ENCODE results near the gene PPCDC. TPM values are rescaled to one million over a fixed set of nuclear protein-coding genes. Genes with fewer than 3 reads are reported as not detected.

PPCDC gene
- total and polyA plus RNA-seq, 4 donors, result 6.3 to 12.4 (median 8.6) TPM

DNA sequence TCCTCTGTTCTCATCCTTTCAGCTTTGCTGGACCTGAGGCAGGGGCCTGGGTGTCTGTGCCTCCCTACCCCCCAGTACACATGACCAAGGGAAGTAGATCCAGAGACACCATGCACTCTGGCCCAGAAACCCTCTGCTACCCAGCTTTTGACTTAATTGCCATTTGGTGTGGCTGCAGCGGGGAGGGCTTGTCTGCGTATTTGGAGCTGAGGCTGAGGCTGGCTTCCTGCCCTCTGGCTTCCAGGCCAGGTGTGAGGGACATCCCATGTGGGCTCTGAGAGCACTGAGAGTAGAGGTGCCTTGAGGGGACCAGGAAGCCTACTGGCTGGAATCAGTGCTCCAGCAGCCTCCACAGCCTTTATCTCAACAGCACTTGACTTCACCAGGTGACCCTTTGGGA lies 26.9 kb downstream of the PPCDC start:
- Histone ChIP-seq H3K4me3 (ENCODE audit: low read depth, low read length) (no peak overlapping the region), H3K9me3 (ENCODE audit: control insufficient read depth, insufficient read depth, low read length) (no peaks in the 10 kb centered on the region), H3K27me3 (ENCODE audit: control insufficient read depth, insufficient read depth, low read length) (no peaks in the 10 kb centered on the region), H3K36me3 (ENCODE audit: control insufficient read depth, insufficient read depth, low read length) (peaks cover 12% of the 10 kb centered on the region), H3K4me1 (ENCODE audit: control insufficient read depth, insufficient read depth, low read length) (peaks cover 54% of the 10 kb centered on the region), H3K27ac (ENCODE audit: low read depth, low read length) (no peak overlapping the region)
- WGBS (ENCODE audit: insufficient coverage), result 81% methylated on average over 2 of the region's 2 CpGs
- no peak for DNase-seq (ENCODE audit: low read depth in 4 of 6, low spot score in 6 of 6)

DNA sequence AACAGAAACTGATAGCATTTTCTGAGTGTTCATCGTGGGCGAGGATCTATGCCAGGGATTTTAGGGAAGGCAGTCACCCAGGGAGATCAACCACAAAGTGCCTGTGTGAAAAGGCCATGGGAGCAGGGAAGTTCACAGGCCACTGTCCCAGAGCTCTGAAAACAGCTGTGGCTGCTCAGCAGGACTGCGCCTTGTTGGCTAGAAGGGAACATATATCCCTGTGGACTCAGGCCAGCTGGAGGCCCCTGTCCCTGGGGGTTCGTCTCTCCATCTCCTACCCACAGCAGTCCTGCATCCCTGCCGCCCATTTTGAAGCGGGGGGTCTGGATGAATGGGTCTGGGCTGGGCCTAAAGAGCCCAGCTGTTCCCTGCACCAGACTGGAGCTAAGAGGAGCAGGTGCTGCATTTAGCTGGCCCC lies 27.8 kb downstream of the PPCDC start:
- 44% methylated on average over 6 of the region's 6 CpGs for WGBS (ENCODE audit: insufficient coverage)
- Histone ChIP-seq H3K27ac (ENCODE audit: low read depth, low read length) (no peak overlapping the region), H3K4me3 (ENCODE audit: low read depth, low read length) (no peak overlapping the region), H3K36me3 (ENCODE audit: control insufficient read depth, insufficient read depth, low read length) (peaks cover 12% of the 10 kb centered on the region), H3K9me3 (ENCODE audit: control insufficient read depth, insufficient read depth, low read length) (no peaks in the 10 kb centered on the region), H3K4me1 (ENCODE audit: control insufficient read depth, insufficient read depth, low read length) (peaks cover 48% of the 10 kb centered on the region), H3K27me3 (ENCODE audit: control insufficient read depth, insufficient read depth, low read length) (no peaks in the 10 kb centered on the region)
- DNase-seq (ENCODE audit: low read depth in 4 of 6, low spot score in 6 of 6), result peak in 1 of 6 donors; percentile 25

DNA sequence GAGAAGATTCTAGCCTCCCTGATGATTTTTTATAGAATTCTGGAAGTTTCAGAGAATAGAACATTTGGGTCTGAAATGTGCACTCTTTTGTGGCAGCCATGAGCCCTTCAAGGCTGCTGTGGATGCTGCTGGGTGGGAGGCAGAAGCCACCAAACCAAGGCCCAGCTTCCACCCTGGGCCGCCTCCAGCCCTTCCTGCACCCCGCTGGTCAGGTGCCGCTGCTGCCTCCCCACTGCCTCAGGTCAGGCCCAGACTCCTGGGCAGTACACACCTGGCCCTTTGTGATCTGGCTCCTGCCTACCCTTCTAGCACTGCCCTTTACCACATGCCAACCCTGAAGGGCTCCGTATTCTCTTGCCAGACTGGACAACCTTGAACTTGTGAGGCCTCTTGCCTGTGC lies 28.3 kb downstream of the PPCDC start:
- Histone ChIP-seq H3K4me3 (ENCODE audit: low read depth, low read length) (no peak overlapping the region), H3K27me3 (ENCODE audit: control insufficient read depth, insufficient read depth, low read length) (no peaks in the 10 kb centered on the region), H3K27ac (ENCODE audit: low read depth, low read length) (no peak overlapping the region), H3K4me1 (ENCODE audit: control insufficient read depth, insufficient read depth, low read length) (peaks cover 43% of the 10 kb centered on the region), H3K36me3 (ENCODE audit: control insufficient read depth, insufficient read depth, low read length) (peaks cover 10% of the 10 kb centered on the region), H3K9me3 (ENCODE audit: control insufficient read depth, insufficient read depth, low read length) (no peaks in the 10 kb centered on the region)
- WGBS (ENCODE audit: insufficient coverage), result 94% methylated on average over 4 of the region's 4 CpGs
- DNase-seq (ENCODE audit: low read depth in 4 of 6, low spot score in 6 of 6), result no peak

DNA sequence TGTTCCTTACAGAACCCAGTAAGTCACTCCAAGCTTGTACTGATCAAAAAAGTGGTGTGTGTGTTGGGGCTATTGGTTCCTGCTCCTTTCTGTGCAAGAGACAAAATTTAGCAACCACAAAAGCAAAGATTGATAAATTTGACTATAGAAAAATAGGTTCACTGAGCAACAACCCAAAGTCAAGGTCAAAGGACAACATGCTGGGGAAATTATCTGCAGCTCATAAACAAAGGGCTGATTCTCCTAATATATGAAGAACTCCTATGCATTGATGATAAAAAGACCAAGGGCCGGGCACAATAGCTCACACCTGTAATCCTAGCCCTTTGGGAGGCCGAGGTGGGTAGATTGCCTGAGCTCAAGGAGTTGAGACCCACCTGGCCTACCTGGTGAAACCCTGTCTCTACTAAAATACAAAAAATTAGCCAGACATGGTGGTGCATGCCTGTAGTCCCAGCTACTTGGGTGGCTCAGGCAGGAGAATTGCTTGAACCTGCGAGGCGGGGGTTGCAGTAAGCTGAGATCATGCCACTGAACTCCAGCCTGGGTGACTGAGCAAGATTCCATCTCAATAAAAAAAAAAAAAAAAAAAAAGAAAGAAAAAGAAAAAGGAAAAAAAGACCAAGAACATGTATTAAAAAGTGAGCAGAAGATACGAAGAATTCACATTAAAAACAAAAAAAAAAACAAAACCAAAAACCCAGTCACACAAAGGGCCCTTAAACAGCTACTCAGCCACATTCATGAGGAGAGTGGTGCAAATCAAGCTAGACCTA lies 29.8 kb downstream of the PPCDC start:
- Histone ChIP-seq H3K4me1 (ENCODE audit: control insufficient read depth, insufficient read depth, low read length) (peaks cover 29% of the 10 kb centered on the region), H3K4me3 (ENCODE audit: low read depth, low read length) (no peak overlapping the region), H3K9me3 (ENCODE audit: control insufficient read depth, insufficient read depth, low read length) (no peaks in the 10 kb centered on the region), H3K36me3 (ENCODE audit: control insufficient read depth, insufficient read depth, low read length) (peaks cover 10% of the 10 kb centered on the region), H3K27me3 (ENCODE audit: control insufficient read depth, insufficient read depth, low read length) (no peaks in the 10 kb centered on the region), H3K27ac (ENCODE audit: low read depth, low read length) (no peak overlapping the region)
- 88% methylated on average over 1 of the region's 5 CpGs for WGBS (ENCODE audit: insufficient coverage)
- no peak for DNase-seq (ENCODE audit: low read depth in 4 of 6, low spot score in 6 of 6)

DNA sequence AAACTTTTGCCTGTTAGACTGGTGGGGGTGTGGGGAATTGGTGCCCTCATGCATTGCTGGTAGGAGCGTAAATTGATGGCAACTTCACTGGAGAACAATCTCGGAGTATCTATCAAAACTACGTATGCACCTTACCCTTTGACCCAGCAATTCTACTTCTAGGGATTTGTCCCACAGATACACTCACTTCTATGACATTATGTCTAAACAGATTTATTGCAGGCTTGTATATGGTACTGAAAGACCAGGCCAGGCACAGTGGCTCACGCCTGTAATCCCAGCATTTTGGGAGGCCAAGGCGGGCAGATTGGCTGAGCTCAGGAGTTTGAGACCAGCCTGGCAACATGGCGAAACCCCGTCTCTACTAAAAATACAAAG lies 30.3 kb downstream of the PPCDC start:
- Histone ChIP-seq H3K27ac (ENCODE audit: low read depth, low read length) (no peak overlapping the region), H3K27me3 (ENCODE audit: control insufficient read depth, insufficient read depth, low read length) (no peaks in the 10 kb centered on the region), H3K4me3 (ENCODE audit: low read depth, low read length) (no peak overlapping the region), H3K4me1 (ENCODE audit: control insufficient read depth, insufficient read depth, low read length) (peaks cover 23% of the 10 kb centered on the region), H3K36me3 (ENCODE audit: control insufficient read depth, insufficient read depth, low read length) (peaks cover 7% of the 10 kb centered on the region), H3K9me3 (ENCODE audit: control insufficient read depth, insufficient read depth, low read length) (no peaks in the 10 kb centered on the region)
- DNase-seq (ENCODE audit: low read depth in 4 of 6, low spot score in 6 of 6), result no peak
- WGBS (ENCODE audit: insufficient coverage), result 100% methylated on average over 5 of the region's 7 CpGs

DNA sequence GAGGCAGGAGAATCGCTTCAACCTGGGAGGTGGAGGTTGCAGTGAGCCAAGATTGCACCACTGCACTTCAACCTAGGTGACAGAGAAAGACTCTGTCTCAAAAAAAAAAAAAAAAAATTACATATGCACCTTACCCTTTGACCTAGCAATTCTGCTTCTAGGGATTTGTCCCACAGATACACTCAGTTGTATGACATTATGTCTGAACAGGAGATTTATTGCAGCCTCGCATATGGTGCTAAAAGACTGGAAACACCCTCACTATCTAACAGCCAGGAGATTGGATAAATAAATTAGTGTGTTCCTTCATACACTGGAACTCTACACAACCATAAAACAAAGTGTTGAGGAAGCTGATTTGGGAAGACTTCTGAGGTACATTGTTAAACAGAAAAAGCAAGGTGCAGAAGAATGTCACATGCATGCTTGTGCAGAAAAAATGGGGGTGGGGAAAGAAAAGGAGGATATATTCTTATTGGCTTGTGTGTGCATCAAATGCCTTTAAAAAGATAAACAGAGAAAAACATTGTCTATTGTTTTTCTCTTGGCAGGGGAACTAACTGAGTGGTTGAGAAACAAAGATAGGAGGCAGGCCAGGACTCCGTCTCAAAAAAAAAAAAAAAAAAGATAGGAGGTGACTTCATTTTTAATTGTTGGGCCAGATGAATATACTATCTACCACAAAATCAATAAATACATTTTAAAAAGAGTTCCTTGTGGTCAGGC lies 30.9 kb downstream of the PPCDC start:
- WGBS (ENCODE audit: insufficient coverage), result no CpG with 5 or more reads among the region's 3 CpGs
- peaks cover 17% of the 10 kb centered on the region for H3K4me1 ChIP-seq (ENCODE audit: control insufficient read depth, insufficient read depth, low read length)
- no peak overlapping the region for H3K27ac ChIP-seq (ENCODE audit: low read depth, low read length)
- no peaks in the 10 kb centered on the region for H3K9me3 ChIP-seq (ENCODE audit: control insufficient read depth, insufficient read depth, low read length)
- H3K4me3 ChIP-seq (ENCODE audit: low read depth, low read length), result no peak overlapping the region
- no peaks in the 10 kb centered on the region for H3K27me3 ChIP-seq (ENCODE audit: control insufficient read depth, insufficient read depth, low read length)
- peaks cover 1% of the 10 kb centered on the region for H3K36me3 ChIP-seq (ENCODE audit: control insufficient read depth, insufficient read depth, low read length)
- no peak for DNase-seq (ENCODE audit: low read depth in 4 of 6, low spot score in 6 of 6)

DNA sequence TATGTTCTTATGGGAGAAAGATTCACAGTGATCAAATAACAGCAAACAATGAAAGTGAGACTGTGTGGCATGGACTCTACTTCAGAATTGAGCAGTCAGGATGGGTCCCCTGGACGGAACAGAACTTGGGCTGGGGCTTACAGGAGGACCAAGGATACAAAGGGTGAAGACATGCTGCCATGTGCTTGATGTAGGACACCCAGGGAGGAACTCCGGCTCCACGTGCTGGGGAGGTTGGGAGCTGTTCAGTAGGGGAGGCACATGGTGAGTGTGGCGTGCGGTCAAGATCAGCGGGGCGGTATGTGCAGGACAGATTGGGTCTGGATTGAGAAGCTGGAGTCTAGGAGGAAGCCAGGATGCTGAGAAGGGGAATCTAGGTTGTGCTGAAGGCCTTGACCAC lies 32.6 kb downstream of the PPCDC start:
- DNase-seq (ENCODE audit: low read depth in 4 of 6, low spot score in 6 of 6), result no peak
- no peaks in the 10 kb centered on the region for H3K27me3 ChIP-seq (ENCODE audit: control insufficient read depth, insufficient read depth, low read length)
- H3K36me3 ChIP-seq (ENCODE audit: control insufficient read depth, insufficient read depth, low read length), result no peaks in the 10 kb centered on the region
- H3K9me3 ChIP-seq (ENCODE audit: control insufficient read depth, insufficient read depth, low read length), result no peaks in the 10 kb centered on the region
- H3K27ac ChIP-seq (ENCODE audit: low read depth, low read length), result no peak overlapping the region
- H3K4me1 ChIP-seq (ENCODE audit: control insufficient read depth, insufficient read depth, low read length), result peaks cover 9% of the 10 kb centered on the region
- no peak overlapping the region for H3K4me3 ChIP-seq (ENCODE audit: low read depth, low read length)
- 93% methylated on average over 7 of the region's 7 CpGs for WGBS (ENCODE audit: insufficient coverage)

DNA sequence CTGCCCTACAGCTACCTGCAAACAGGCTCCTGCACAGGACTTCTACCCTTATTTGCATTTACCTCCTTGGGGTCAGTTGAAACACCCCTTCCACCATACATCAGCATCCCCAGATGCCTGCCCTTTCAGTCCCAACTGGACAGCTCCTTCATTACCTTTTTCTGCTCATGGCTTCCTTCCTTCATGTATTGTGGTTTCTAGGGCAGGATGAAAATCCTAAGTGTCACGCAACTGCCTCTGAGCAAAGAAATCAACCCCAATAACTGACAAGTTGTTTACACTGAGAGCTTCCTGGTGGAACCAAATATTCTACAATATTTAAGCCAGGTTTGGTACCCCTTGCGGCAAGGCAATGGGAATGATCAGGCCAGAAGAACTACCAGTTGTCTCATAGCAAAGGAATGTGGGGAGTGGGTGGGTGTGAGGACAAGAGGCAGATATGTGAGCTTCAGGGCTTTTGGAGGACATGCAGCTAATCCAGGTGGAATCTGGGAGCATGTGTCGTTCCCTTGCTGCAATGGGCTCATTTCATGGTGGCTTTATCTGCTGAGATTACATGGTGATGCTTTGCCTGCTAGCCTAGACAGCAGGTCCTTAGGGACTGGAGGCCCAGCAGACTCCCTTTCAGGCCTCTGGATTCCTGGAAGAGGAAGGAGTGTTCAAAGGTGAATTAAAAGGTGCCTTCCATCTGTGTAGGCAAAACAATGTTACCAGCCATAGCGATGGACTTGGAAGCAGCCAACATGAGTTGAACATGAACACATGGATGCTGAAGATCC lies 34.9 kb downstream of the PPCDC start:
- Histone ChIP-seq H3K27me3 (ENCODE audit: control insufficient read depth, insufficient read depth, low read length) (no peaks in the 10 kb centered on the region), H3K4me3 (ENCODE audit: low read depth, low read length) (no peak overlapping the region), H3K27ac (ENCODE audit: low read depth, low read length) (no peak overlapping the region), H3K36me3 (ENCODE audit: control insufficient read depth, insufficient read depth, low read length) (no peaks in the 10 kb centered on the region), H3K4me1 (ENCODE audit: control insufficient read depth, insufficient read depth, low read length) (no peaks in the 10 kb centered on the region), H3K9me3 (ENCODE audit: control insufficient read depth, insufficient read depth, low read length) (no peaks in the 10 kb centered on the region)
- DNase-seq (ENCODE audit: low read depth in 4 of 6, low spot score in 6 of 6), result no peak
- 91% methylated on average over 3 of the region's 4 CpGs for WGBS (ENCODE audit: insufficient coverage)

DNA sequence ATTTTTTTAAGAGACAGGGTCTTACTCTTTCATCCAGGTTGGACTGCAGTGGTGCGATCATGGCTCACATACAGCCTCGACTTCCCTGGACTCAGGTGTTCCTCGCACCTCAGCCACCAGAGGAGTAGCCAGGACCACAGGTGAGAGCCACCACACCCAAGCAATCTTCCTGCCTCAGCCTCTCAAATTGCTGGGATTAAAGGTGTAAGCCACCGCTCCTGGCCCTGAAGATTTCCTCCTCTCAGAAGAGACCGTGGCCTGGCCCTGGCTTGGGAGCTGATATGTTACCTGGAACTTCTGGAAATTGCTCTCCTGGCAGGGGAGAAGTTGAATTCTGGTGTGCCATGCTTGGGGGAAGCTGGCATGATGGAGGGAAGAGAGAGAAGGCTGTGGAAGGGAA lies 36.2 kb downstream of the PPCDC start:
- Histone ChIP-seq H3K4me1 (ENCODE audit: control insufficient read depth, insufficient read depth, low read length) (no peaks in the 10 kb centered on the region), H3K27ac (ENCODE audit: low read depth, low read length) (no peak overlapping the region), H3K36me3 (ENCODE audit: control insufficient read depth, insufficient read depth, low read length) (no peaks in the 10 kb centered on the region), H3K9me3 (ENCODE audit: control insufficient read depth, insufficient read depth, low read length) (no peaks in the 10 kb centered on the region), H3K4me3 (ENCODE audit: low read depth, low read length) (no peak overlapping the region), H3K27me3 (ENCODE audit: control insufficient read depth, insufficient read depth, low read length) (no peaks in the 10 kb centered on the region)
- WGBS (ENCODE audit: insufficient coverage), result 88% methylated on average over 5 of the region's 5 CpGs
- no peak for DNase-seq (ENCODE audit: low read depth in 4 of 6, low spot score in 6 of 6)
